T-helper 2 cell treated with Interferon-gamma antibody and Interleukin-4, amounts not matched to agents 5 μg/mL and 100 μg/mL, for 36 hours (primary cell): ENCODE results near the gene MTFP1.

ENCODE experiments used
- DNase-seq: peaks from one replicate; pipeline ENCODE4 v3.0.0; 2021; ENCODE audit warnings: low spot score
- H3K27ac Mint-ChIP-seq: one replicate; pipeline ENCODE4 v1.8.0; 2021; ENCODE audit warnings: mild to moderate bottlenecking, mixed read lengths
- H3K27me3 Mint-ChIP-seq: one replicate; pipeline ENCODE4 v1.8.0; 2021; ENCODE audit warnings: low read depth, mixed read lengths
- H3K36me3 Mint-ChIP-seq: one replicate; pipeline ENCODE4 v1.8.0; 2021; ENCODE audit warnings: low read depth, mixed read lengths
- H3K4me1 Mint-ChIP-seq: one replicate; pipeline ENCODE4 v1.8.0; 2021; ENCODE audit warnings: low read depth, mixed read lengths
- H3K4me3 Mint-ChIP-seq: one replicate; pipeline ENCODE4 v1.8.0; 2022; ENCODE audit warnings: mild to moderate bottlenecking, moderate library complexity, mixed read lengths
- H3K9me3 Mint-ChIP-seq: one replicate; pipeline ENCODE4 v1.8.0; 2021; ENCODE audit warnings: mixed read lengths

The MTFP1 gene

GRCh38 chr22:30425616-30426387 lies at the start of gene MTFP1:
TSS of gene MTFP1 (plus strand) at chr22:30425768. CDS start at chr22:30425880, 112 bp downstream.
- Mint-ChIP-seq H3K4me3 (peak within 1 kb of the TSS; percentile 98), H3K4me1 (peaks cover 43% of the 10 kb centered on the region), H3K27me3 (no peaks in the 10 kb centered on the region), H3K27ac (peak within 1 kb of the TSS; percentile 99), H3K9me3 (no peaks in the 10 kb centered on the region), H3K36me3 (peaks cover 38% of the 10 kb centered on the region)
- peak; percentile 52 for DNase-seq

- no peak overlapping the region for H3K27ac Mint-ChIP-seq
- H3K36me3 Mint-ChIP-seq = no peaks in the 10 kb centered on the region
- no peaks in the 10 kb centered on the region for H3K4me1 Mint-ChIP-seq
- DNase-seq = no peak
- no peak overlapping the region for H3K4me3 Mint-ChIP-seq
- no peaks in the 10 kb centered on the region for H3K9me3 Mint-ChIP-seq
- no peaks in the 10 kb centered on the region for H3K27me3 Mint-ChIP-seq
Observed at GRCh38 chr22:30380011-30380410, 45.6 kb upstream of the MTFP1 start.

- no peaks in the 10 kb centered on the region for H3K9me3 Mint-ChIP-seq
- DNase-seq = no peak
- H3K27me3 Mint-ChIP-seq = no peaks in the 10 kb centered on the region
- H3K4me1 Mint-ChIP-seq = peaks cover 2% of the 10 kb centered on the region
- H3K36me3 Mint-ChIP-seq = no peaks in the 10 kb centered on the region
- H3K27ac Mint-ChIP-seq = no peak overlapping the region
- no peak overlapping the region for H3K4me3 Mint-ChIP-seq
Observed at GRCh38 chr22:30381264-30381663, 44.3 kb upstream of the MTFP1 start.

- Mint-ChIP-seq H3K4me3 (no peak overlapping the region), H3K4me1 (peaks cover 4% of the 10 kb centered on the region), H3K36me3 (no peaks in the 10 kb centered on the region), H3K27me3 (no peaks in the 10 kb centered on the region), H3K9me3 (no peaks in the 10 kb centered on the region), H3K27ac (no peak overlapping the region)
- DNase-seq = no peak
Observed at GRCh38 chr22:30382340-30382739, 43.2 kb upstream of the MTFP1 start.

GRCh38 chr22:30383061-30383460 lies 42.5 kb upstream of the MTFP1 start:
- no peak overlapping the region for H3K4me3 Mint-ChIP-seq
- no peaks in the 10 kb centered on the region for H3K9me3 Mint-ChIP-seq
- peaks cover 6% of the 10 kb centered on the region for H3K4me1 Mint-ChIP-seq
- H3K36me3 Mint-ChIP-seq = no peaks in the 10 kb centered on the region
- no peaks in the 10 kb centered on the region for H3K27me3 Mint-ChIP-seq
- H3K27ac Mint-ChIP-seq = no peak overlapping the region
- no peak for DNase-seq

- Mint-ChIP-seq H3K27ac (no peak overlapping the region), H3K27me3 (no peaks in the 10 kb centered on the region), H3K4me3 (peak overlapping the region; percentile 84), H3K4me1 (peaks cover 8% of the 10 kb centered on the region), H3K36me3 (no peaks in the 10 kb centered on the region), H3K9me3 (no peaks in the 10 kb centered on the region)
- DNase-seq = no peak
Observed at GRCh38 chr22:30385942-30386341, 39.6 kb upstream of the MTFP1 start.

- peak overlapping the region; percentile 57 for H3K27ac Mint-ChIP-seq
- no peaks in the 10 kb centered on the region for H3K36me3 Mint-ChIP-seq
- no peaks in the 10 kb centered on the region for H3K9me3 Mint-ChIP-seq
- peak overlapping the region; percentile 84 for H3K4me3 Mint-ChIP-seq
- no peaks in the 10 kb centered on the region for H3K27me3 Mint-ChIP-seq
- no peak for DNase-seq
- H3K4me1 Mint-ChIP-seq = peaks cover 13% of the 10 kb centered on the region
Observed at GRCh38 chr22:30386608-30386959, 39.0 kb upstream of the MTFP1 start.

GRCh38 chr22:30386960-30387827 lies 38.4 kb upstream of the MTFP1 start, which contains the start of gene RNF215:
TSS of gene RNF215 (minus strand) at chr22:30387411. CDS start at chr22:30387313, 98 bp downstream.
- peak; percentile 85 for DNase-seq
- Mint-ChIP-seq H3K36me3 (no peaks in the 10 kb centered on the region), H3K27ac (peak within 1 kb of the TSS; percentile 70), H3K4me1 (peaks cover 19% of the 10 kb centered on the region), H3K27me3 (no peaks in the 10 kb centered on the region), H3K4me3 (peak within 1 kb of the TSS; percentile 84), H3K9me3 (no peaks in the 10 kb centered on the region)

GRCh38 chr22:30390974-30391691 lies 34.4 kb upstream of the MTFP1 start:
- H3K27me3 Mint-ChIP-seq = no peaks in the 10 kb centered on the region
- H3K36me3 Mint-ChIP-seq = no peaks in the 10 kb centered on the region
- no peaks in the 10 kb centered on the region for H3K9me3 Mint-ChIP-seq
- H3K4me1 Mint-ChIP-seq = peaks cover 34% of the 10 kb centered on the region
- peak overlapping the region; percentile 79 for H3K27ac Mint-ChIP-seq
- peak; percentile 74 for DNase-seq
- H3K4me3 Mint-ChIP-seq = no peak overlapping the region

GRCh38 chr22:30392661-30393321 lies 32.8 kb upstream of the MTFP1 start:
- Mint-ChIP-seq H3K9me3 (no peaks in the 10 kb centered on the region), H3K27ac (peak overlapping the region; percentile 75), H3K4me1 (peaks cover 36% of the 10 kb centered on the region), H3K27me3 (no peaks in the 10 kb centered on the region), H3K4me3 (no peak overlapping the region), H3K36me3 (no peaks in the 10 kb centered on the region)
- DNase-seq = no peak

GRCh38 chr22:30393322-30393680 lies 32.3 kb upstream of the MTFP1 start:
- Mint-ChIP-seq H3K27ac (peak overlapping the region; percentile 34), H3K9me3 (no peaks in the 10 kb centered on the region), H3K36me3 (no peaks in the 10 kb centered on the region), H3K4me1 (peaks cover 42% of the 10 kb centered on the region), H3K4me3 (no peak overlapping the region), H3K27me3 (no peaks in the 10 kb centered on the region)
- DNase-seq = no peak

GRCh38 chr22:30393885-30394284 lies 31.7 kb upstream of the MTFP1 start:
- no peak overlapping the region for H3K4me3 Mint-ChIP-seq

GRCh38 chr22:30396871-30397655 lies 28.5 kb upstream of the MTFP1 start, which contains the start of gene SEC14L2:
TSS of gene SEC14L2 (plus strand) at chr22:30397018. CDS start at chr22:30397117, 99 bp downstream.
- peak within 1 kb of the TSS; percentile 55 for H3K27ac Mint-ChIP-seq
- peaks cover 1% of the 10 kb centered on the region for H3K36me3 Mint-ChIP-seq
- H3K4me3 Mint-ChIP-seq = peak within 1 kb of the TSS; percentile 87
- peak; percentile 64 for DNase-seq
- no peaks in the 10 kb centered on the region for H3K9me3 Mint-ChIP-seq
- H3K4me1 Mint-ChIP-seq = peaks cover 39% of the 10 kb centered on the region
- H3K27me3 Mint-ChIP-seq = no peaks in the 10 kb centered on the region

More at GRCh38 chr22:30393885-30394284, 31.7 kb upstream of the MTFP1 start:
- peak overlapping the region; percentile 60 for H3K27ac Mint-ChIP-seq
- H3K27me3 Mint-ChIP-seq = no peaks in the 10 kb centered on the region
- no peaks in the 10 kb centered on the region for H3K36me3 Mint-ChIP-seq
- DNase-seq = no peak
- H3K9me3 Mint-ChIP-seq = no peaks in the 10 kb centered on the region
- peaks cover 46% of the 10 kb centered on the region for H3K4me1 Mint-ChIP-seq
